HG02884 (cell line): ENCODE data around the gene TMEM178A.

Experiments
- ATAC-seq: cut with Tn5 transposase; IDR thresholded peaks from one replicate; pipeline ENCODE4 v1.9.1; 2021; ENCODE audit warnings: mild to moderate bottlenecking, moderate library complexity; ENCODE audit not compliant: unreplicated experiment

The TMEM178A gene

DNA sequence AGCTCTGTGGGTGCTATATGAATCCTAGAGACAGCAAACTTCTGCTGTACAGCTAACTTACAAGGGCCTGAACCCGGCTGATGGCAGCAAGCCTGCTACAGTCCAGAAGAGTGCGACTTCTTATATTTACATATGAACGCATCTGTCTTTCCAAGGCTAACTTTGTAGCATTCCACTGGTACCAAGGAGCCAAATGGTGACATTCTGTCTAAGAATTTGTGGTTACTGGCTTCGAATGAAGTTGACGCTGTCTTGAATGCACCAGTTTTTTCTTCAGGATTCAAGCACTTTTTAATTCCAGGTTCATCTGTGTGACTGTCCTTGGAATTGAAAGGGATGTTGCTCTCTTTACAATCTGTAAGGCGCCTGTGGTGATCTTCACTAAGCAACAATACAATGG is 70.9 kb downstream of the TMEM178A start:
- ATAC-seq: no peak

DNA sequence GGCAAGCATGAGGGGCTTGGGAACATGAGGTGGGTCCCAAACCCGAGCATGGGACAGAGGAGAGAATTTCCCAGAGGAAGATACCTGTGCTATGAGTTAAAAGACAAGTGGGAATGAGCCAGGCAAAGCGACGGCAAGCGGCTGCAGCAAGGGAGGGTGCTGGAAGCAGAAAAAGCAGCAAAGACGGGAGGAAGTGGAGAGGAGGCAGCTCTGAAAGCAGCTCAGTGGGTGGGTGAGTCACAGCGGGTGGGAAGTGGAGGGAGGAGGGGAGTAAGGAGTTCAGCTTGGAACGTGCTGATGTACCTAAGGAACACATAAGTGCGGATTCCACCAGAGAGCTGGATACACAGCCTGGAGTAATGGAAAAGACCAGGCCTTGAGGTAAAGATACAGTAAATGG is 71.9 kb downstream of the TMEM178A start:
- no peak for ATAC-seq

DNA sequence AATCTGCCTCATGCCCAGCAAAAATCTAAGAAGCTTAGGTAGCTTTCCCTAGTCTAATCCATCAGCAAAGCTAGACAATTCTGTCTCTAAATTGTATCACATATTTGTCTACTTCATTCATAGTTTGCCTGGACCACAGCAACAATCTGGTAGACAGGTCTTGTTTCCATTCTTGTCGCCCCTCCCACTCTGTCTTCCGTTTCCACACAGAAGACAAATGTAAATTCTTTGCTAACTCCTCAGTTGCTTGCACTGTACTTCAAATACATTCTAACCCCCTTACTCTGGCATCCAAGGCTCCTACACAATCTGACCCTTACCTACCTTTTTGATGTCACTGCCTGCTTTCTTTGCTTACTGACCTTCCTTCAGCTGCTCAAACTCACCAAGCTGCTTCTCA is 73.2 kb downstream of the TMEM178A start:
- no peak for ATAC-seq

DNA sequence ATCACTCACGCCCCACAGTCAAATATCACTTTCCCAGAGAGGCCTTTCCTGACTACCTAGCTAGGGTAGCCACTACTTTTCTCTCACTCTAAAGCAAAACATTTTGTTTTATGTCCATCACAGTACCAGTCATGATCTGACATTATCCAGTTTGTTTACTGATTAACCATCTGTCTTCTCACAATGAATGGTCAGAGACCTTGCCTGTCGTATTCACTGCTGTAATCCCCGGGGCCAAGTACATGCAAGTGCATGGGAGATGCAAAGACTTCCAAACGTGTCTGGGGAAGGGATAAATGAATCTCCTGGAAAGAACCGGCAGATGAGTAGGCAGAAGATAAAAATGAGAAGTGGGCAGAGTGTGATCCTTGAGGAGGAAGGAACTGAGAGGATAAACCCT is 73.7 kb downstream of the TMEM178A start:
- ATAC-seq: no peak

DNA sequence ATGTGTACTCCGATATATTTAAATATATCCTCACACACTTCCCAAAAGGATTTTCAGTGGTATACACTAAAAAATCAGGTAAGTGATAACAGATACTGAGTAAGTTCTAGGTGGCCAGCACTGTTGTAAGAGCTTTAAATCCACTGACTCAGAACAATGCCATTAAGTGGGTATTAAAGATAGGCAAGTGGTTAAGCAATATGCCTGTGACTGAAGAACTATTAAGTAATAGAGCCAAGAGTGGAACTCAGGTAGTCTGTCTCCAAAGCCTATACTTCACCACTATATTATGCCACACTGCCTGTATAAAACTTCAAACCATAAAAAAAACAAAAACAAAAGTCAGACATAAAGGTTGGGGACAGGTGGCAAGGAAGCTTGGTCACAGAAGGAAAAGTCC is 76.2 kb downstream of the TMEM178A start:
- no peak for ATAC-seq

DNA sequence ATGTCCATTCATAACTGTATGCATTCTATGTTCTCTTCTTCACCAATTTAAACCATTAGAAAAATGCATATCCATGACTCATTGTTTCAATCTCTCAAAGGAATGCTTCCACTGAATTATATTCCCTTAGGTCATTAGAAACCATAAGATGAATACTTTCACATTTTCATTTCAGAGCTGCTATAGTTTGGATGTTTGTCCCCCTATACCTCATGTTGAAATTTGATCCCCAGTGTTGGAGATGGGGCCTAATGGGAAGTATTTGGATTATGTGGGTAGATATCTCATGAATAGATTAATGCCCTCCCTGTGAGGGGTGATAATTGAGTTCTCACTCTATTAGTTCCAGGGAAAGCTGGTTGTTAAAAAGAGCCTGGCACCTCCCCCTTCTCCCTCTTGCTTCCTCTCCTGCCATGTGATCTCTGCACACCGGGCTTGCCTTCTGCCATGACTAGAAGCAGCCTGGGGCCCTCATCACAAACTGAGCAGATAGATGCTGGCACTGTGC is 77.6 kb downstream of the TMEM178A start:
- no peak for ATAC-seq

DNA sequence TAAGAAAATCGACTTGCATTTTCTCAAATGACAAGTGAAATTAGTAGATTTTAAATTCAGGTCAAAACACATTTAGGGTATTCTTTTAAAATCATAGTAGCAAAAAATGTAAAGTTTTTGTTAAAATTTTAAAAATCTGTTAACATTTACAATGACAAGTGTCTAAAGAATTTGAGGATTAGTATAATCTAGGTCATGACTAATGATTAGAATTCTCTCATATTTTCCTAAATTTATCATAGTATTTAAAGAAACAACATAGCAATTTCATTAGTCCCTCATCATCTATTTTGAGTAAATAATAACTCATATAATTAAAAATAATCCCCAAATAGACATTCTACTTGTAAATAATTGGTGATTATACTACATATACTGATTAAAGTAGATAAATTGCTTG is 89.7 kb downstream of the TMEM178A start:
- ATAC-seq: no peak

DNA sequence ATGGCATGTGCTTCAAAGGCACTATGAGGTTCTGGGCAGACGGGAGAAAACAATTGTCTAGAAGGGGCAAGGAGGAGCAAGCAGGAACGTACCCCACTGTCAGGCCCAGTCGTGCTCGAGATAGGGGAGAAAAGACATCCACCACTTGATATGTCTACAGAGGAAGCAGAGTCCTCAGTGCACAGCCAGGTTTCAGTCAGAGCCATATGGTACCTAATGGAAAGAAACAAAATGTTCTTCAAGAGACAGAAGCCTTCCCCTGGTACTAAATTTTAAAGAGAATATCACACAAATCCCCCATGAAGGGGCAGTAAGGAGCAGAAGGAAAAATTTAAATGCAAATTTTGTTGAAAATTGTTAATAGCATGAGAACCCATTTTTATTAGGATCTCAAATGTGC is 91.4 kb downstream of the TMEM178A start:
- ATAC-seq: no peak

DNA sequence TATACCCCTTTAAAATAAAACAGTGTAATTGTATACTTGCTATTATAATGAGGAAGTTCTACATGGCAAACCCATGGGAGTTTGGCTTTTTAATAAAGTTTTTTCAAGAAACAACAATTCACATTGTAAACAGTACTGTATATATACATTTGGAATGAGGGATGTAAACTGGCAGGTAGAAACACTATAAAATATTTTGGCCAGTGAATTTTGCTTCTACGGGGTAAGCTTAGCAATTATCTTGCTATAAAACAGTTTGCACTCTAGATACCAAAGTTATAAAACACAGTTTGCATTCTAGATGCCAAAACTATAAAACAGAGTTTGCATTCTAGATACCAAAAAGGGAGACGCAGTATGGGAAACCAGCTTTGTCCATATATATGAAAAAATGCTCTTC is 96.7 kb downstream of the TMEM178A start:
- no peak for ATAC-seq
